ENCODE data around the gene RAB6C.
"Not testable (repeated sequence)": the region's sequence is repeated elsewhere in the genome, so short reads cannot be mapped to it uniquely, and the experiment has no call there.

The RAB6C gene

DNA sequence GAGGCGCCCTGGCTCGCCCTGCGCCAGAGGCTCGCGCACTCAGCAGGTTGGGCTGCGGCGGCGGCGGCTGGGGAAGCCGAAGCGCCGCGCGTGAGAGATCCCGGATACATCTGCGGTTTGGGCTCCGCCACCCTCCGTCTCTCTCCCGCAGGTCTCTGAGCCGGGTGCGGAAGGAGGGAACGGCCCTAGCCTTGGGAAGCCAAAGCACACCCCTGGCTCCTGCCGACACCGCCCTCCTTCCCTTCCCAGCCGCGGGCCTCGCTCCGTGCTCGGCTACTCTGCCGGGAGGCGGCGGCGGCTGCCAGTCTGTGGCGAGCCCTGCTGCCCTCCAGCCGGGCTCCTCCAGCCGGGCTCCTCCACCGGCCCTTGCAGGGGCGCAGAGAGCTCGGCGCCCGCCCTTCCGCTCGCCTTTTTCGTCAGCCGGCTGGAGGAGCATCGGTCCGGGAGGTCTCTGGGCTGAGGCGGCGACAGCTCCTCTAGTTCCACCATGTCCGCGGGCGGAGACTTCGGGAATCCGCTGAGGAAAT is at the start of gene RAB6C:
Gene RAB6C, plus strand, starts transcription at position 38 of the 527 bp plus-strand sequence. Its CDS starts 450 bp downstream, at position 488.
- DNase-seq (ENCODE audit: low read depth, low spot score); H3K27ac ChIP-seq: not testable (repeated sequence)

DNA sequence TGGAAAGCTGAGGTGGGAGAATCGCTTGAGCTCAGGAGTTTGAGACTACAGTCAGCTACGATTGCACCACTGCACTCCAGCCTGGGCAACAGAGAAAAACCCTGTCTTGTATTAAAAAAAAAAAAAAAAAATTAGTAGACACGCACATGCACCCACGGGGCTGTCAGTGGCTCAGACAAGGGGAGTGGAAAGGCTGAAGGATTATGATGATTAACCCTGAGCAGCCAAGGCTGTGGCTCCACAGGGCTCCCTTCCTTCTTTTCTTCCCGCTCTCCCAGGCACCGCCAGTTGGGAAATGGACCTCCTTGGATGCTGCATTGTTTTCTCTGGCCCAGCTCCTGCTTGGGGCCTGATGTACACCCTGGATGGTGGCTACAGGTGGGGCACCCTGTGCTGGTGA is 49.0 kb upstream of the RAB6C start:
- DNase-seq (ENCODE audit: low read depth, low spot score), result no peak
- no peak overlapping the region for H3K27ac ChIP-seq

DNA sequence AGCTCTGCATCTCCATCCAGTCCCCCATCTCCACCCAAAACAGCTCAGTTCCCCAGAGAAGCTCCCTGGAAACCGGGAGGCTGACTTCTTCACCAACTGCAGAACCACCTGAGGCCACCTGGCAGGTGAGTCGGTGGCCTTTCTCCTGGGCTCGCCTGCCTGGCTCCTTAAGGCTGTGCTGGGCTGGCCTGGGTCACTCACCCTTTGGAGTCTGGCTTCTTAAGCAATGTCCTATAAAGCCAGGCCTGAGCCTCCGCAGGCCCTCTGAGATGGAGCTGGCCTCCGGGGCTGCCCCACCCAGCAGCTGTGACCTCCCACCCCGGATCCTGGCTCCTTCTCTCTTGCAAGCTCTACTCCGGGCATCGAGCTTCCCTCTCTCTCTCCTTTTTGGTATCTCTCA is 46.1 kb upstream of the RAB6C start:
- H3K27ac ChIP-seq; DNase-seq (ENCODE audit: low read depth, low spot score): not testable (repeated sequence)

DNA sequence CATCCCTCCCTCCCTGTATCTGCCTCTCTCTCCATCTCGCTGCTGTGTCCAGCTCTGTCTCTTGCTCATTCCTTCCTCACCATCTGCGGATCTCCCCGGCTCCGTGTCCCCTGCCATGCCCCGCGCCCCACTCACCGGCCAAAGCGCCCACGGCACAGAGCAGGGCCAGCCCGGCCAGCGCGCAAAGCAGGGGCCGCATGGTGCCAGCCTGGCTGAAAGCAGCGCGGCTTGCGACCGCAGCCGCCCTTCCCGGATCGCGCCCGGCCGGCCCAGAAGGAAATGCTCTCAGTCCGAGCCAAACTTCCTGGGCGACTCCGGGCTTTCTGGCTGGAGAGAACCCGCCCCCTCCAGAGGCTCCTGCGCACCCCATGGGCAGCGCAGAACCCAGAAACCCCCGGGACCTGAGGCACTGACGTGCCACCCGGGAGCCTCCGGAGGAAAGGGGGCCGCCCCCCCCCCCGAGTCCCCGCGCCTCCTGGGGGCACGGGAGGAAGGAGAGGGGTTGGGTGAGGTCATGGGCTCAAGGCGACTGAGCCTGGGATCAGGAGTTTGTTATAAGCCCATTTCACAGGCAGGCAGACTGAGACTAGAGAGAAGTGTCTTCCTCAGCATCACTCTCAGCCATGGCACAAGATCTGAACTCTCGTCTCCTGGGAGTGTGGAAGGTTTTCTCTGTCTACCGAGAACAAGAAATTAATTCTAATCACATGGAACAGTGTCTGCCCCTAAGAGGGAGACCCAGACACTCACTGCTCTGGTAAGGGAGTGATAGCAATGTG is 45.2 kb upstream of the RAB6C start:
- DNase-seq (ENCODE audit: low read depth, low spot score), result no peak
- no peak overlapping the region for H3K27ac ChIP-seq

DNA sequence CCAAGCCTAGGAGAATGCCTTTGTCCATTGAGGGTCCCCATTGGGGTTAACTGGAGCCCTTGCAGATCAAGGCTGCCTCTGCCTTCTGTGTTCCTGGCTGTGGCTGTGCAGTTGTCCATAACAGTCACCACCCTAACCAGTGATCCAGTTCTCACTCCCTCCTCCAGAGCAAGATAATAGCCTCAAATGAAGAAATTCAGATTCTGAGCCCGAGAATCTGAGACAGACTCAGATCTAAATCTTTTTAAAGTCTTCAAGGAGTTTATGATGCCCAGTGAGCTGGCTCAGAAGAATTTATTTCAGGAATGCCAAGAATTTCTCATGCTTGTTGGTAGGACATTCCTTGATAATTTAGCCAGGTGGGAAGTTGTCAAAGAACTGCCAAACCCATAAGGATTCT is 44.3 kb upstream of the RAB6C start:
- no peak for DNase-seq (ENCODE audit: low read depth, low spot score)
- H3K27ac ChIP-seq, result no peak overlapping the region

DNA sequence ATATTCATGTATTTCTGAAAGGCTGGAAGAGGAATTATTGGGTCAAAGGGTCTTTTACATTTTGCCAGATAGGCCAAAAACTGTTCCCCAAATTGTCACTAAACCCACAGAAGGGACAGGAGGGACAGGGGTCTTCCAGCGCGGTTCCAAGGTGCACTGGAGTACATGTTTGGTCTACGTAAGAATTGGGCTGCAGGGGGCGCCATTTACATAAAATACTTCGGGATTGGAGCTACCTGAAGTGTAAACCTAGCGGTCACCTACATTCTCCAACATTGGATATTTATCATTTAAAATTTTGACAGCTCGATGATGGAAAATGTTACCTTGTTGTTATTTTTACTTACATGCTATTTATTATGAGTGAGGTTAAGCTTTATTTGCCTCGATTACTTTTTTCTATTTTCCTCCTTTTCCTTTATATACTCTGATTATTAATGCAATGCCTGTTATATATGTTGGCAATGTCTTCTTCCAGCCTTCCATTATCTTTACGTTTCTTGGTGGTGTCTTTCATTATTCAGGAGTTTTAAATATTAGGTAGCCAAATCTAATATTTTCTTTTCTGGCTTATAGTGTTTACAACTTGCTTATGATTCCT is 43.0 kb upstream of the RAB6C start:
- no peak for DNase-seq (ENCODE audit: low read depth, low spot score)

DNA sequence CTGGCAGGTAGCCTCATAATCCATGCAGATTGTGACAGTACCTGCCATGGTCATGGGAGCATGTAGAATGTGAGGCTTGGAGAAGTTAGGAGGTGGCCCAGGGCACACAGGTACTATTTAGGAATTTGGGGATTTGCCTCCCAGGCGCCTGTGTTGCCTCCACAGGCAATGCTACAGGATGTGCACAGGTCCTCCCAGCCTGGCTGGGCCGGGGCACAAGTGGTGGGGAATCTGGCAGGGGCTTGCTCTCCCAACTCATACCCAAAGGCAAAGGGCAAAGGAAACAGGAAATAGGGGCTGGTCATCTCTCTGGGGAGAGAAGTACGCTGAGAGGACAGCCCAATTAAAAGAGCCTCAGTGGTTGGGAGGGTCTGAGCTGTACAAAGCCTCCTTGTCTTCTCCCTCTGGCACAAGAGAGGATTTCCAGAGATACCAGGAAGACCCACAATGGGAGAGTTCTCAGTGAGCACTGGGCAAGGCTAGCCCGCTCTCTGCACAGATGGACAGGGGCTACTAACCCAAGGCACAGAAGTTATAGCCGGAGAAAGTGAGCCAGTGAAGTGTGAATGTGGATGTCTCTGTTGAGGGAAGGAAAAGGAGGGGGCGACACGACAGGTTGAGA is 40.5 kb upstream of the RAB6C start:
- H3K27ac ChIP-seq; DNase-seq (ENCODE audit: low read depth, low spot score): not testable (repeated sequence)

More for the DNA sequence above, 43.0 kb upstream of the RAB6C start:
- no peak overlapping the region for H3K27ac ChIP-seq

DNA sequence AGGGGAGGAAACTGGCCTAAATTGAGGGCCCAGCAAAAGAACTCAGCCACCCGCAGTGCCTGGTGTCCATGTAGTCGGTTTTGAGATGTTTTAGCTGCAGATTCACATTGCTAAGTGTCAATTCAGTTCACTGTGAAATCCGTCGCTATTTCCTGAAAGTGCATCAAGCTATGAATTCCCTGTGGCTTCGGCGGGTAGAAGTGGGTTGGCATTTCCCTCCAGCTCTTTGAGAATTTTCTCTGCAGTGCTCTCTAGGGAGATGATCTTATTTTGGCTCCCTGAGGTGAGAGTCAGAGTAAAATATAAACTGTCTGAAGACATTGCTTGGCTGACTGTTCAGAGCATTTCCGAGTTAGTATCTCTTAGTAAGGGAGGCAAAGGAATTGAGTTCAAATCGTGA is 36.0 kb upstream of the RAB6C start:
- not testable (repeated sequence) for H3K27ac ChIP-seq; DNase-seq (ENCODE audit: low read depth, low spot score)

DNA sequence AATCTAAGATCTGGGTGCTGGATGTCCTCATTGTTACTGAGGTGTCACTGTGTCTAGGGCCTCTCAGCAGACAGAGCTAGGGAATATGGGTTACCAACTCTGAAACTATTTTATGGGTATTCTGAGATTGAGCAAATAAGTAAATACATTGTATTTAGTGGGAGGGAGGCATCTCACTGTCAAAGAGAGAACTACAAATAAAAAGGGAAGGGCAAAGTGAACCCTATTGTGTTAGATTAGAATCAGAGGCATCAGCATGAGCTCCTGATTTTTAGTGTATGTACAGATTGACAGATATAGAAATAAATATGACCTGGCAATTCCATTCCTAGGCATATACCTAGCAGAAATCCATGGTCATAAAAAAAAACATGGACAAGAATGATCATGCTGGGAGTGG is 33.9 kb upstream of the RAB6C start:
- no peak overlapping the region for H3K27ac ChIP-seq
- no peak for DNase-seq (ENCODE audit: low read depth, low spot score)

DNA sequence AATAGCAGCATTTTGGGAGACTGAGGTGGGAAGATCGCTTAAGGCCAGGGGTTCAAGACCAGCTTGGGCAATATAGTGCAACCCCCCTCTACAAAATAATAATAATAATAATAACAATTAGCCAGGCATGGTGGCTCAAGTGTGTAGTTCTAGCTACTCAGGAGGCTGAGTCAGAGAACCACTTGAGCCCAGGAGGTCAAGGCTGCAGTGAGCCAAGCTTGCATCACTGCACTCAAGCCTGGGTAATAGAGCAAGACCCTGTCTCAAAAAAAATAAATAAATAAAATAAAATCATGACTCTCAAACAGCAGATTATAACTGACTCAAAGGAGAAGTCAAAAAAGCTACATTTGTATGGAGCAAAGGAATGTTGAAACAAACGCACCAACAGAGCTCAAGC is 31.8 kb upstream of the RAB6C start:
- not testable (repeated sequence) for H3K27ac ChIP-seq; DNase-seq (ENCODE audit: low read depth, low spot score)

DNA sequence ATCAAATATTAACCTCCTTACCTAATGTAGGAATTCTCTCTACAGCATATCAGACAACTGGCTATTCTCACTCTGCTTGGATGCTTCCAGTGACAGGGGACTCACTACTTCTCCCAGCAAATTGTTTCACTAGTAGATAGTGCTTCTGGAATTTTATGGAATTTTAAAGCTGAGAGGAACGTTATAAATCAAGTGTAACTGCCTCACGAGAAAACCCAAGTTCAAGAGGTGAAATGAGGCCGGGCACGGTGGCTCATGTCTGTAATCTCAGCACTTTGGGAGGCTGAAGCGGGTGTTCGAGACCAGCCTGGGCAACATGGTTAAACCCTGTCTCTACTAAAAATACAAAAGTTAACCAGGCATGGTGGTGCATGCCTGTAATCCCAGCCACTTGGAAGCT is 23.3 kb upstream of the RAB6C start:
- not testable (repeated sequence) for H3K27ac ChIP-seq; DNase-seq (ENCODE audit: low read depth, low spot score)

DNA sequence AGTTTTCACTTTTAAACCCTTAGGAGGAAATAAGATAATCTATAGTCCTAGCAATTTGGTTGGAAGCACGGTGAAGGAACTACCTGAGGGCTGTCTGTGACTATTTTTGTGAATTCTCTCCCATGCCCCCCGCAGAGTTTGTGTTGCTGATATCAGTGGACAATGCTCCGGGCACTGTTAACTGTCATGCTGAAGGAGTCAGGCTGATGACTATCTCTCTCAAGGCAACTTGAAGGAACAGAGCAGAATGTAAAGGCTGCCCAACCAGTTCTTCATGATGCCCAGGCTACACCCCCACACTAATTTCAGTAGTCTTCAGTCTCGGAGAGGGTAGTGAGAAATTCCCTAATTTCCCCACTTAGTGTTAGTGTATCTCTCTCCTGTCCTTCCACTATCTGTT is 21.6 kb upstream of the RAB6C start:
- H3K27ac ChIP-seq, result no peak overlapping the region
- peak; percentile 5 for DNase-seq (ENCODE audit: low read depth, low spot score)

DNA sequence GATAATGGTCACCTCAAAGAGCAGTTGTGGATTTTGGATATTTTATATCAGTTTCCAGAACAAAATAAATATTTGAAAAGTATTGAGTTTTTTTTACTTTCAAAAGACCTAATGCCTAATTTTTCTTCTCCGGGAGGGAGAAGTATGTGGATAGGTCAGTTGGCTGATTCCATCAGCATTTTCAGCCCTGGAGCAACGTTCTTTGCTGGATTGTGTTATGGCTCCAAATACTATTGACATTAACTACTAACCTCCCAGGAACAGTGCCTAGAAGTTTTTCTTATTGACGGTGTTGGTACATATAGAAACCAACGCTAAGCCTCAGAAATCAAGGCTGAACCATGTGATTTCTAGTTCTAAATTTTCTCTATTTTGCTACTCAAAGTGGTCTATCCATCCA is 20.7 kb upstream of the RAB6C start:
- H3K27ac ChIP-seq; DNase-seq (ENCODE audit: low read depth, low spot score): not testable (repeated sequence)

DNA sequence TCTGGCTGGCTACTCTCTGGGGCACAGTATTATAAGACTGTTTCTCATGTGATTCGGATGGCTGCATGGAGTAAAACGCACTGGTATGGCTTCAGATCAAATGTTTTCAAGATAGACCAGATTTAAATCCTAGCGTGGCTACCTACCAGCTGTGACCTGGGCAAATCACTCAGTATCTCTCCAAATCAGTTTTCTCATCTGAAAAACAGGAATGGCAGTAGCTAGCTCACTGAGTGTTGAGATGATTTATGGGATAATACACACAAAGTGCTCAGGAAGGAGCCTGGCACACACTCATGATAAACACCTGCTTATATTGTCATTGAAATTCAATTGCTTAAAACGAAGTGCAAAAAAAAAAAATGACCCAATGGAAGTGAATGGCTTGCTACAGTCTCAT is 10.9 kb upstream of the RAB6C start:
- DNase-seq (ENCODE audit: low read depth, low spot score); H3K27ac ChIP-seq: not testable (repeated sequence)

DNA sequence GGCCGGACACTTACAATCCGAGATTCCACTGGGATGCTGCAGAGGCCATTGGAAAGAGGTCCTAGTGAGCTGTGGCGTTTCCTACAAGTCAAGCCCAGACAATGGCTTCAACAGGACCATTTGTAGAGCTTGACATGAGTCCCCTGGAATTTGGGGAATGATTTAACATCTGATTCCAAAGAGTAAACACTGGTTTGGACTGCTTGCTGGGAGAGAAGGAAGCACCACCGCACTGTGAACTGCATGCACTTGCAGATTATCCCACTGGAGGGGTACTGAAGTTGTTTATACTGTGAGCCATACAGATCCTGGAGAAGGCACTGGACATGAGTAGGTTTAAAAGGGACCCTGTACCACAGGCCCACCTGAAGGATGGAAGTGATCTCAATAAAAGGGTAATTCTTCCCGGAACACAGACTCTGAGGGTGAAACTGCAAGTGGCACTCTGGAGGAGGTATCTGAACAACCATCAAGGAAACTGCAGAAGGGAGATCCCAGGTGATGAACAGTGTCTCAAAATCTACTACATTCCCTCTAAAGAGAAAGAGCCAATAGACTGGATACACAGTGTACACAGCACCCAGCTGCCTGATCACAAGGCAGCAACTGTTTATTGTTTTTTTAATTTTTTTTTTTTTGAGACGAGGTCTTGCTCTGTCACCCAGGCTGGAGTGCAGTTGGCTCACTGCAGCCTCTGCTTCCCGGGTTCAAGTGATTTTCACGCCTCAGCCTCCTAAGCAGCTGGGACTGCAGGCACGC is 4.3 kb upstream of the RAB6C start:
- no peak overlapping the region for H3K27ac ChIP-seq
- DNase-seq (ENCODE audit: low read depth, low spot score), result no peak

DNA sequence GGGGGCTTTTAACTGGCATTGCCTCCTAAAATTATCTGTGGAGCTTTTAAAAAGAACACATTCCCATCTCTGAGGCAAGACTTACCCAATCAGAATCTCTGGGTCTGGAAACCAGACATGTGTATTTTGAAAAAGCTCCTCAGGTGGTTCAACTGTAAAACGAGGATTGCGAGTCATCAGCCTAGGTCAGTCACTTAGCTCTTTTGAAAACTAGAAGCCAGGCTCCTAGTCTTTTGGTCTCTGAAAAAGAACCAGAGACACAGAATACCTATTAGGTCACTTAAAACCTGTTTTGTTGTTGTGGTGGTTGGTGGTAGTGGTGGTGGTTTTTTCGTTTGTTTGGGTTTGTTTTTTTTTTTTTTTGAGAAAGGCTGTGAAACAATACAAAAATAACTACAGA is 2.5 kb upstream of the RAB6C start:
- DNase-seq (ENCODE audit: low read depth, low spot score), result not testable (repeated sequence)

DNA sequence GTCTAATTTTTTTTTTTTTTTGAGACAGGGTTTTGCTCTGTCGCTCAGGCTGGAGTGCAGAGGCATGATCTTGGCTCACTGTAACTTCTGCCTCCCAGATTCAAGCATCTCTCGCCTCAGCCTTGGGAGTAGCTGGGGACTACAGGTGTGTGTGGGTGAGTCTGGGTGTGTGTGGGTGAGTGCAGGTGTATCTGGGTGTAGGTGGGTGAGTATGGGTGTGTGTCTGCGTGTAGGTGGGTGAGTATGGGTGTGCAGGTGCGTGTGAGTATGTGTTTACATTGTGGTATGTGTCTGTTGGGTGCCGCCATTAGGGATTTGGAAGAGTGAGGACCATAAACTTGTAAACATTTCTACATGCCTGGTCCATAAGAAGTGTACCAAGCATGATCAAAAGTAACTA is 1.5 kb upstream of the RAB6C start:
- DNase-seq (ENCODE audit: low read depth, low spot score), result no peak
- no peak overlapping the region for H3K27ac ChIP-seq

More for the DNA sequence above, 2.5 kb upstream of the RAB6C start:
- H3K27ac ChIP-seq, result not testable (repeated sequence)

DNA sequence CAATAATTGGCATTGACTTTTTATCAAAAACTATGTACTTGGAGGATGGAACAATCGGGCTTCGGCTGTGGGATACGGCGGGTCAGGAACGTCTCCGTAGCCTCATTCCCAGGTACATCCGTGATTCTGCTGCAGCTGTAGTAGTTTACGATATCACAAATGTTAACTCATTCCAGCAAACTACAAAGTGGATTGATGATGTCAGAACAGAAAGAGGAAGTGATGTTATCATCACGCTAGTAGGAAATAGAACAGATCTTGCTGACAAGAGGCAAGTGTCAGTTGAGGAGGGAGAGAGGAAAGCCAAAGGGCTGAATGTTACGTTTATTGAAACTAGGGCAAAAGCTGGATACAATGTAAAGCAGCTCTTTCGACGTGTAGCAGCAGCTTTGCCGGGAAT is 780 bp downstream of the RAB6C start:
- not testable (repeated sequence) for DNase-seq (ENCODE audit: low read depth, low spot score)

DNA sequence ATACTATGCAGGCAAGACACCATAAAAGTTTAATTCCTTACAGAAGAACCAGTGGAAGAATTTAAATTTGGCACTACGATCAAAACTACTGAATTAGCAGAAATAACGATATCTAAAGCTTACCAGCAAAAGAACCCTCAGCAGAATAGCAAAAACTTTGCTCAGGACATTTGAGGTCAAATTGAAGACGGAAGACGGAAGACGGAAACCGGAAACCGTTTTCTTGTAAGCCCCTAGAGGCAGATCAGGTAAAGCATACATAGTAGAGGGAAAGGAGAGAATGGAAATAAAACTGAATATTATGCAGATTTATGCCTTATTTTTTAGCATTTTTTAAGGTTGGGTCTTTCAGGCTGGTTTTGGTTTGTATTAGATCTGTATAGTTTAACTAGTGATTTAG is 2.2 kb downstream of the RAB6C start:
- not testable (repeated sequence) for DNase-seq (ENCODE audit: low read depth, low spot score); H3K27ac ChIP-seq

More for the DNA sequence above, 780 bp downstream of the RAB6C start:
- H3K27ac ChIP-seq, result not testable (repeated sequence)

DNA sequence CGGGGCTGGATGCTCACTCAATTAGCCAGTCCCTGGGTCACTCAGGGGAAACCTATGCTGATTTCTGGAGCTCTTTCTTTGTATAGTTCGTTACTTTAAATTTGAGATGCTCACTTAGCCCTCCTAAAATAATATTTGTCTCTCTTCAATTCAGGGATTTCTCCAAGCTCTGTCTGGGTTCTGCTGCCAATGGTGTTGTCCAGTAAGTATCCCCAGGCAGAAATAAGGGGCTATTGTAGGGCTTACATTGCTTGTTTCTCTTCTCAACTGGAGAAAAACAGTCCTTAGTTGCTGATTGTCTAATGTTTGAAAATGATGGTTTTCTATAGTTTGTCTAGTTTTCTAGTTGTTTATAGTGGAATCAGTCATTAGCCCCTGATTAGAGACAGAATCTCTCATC is 5.0 kb downstream of the RAB6C start:
- DNase-seq (ENCODE audit: low read depth, low spot score), result no peak
- H3K27ac ChIP-seq, result no peak overlapping the region

All from epithelial cell of prostate (primary cell).